ENCODE data around the gene SLC44A1.
"Not testable (repeated sequence)": the region's sequence is repeated elsewhere in the genome, so short reads cannot be mapped to it uniquely, and the experiment has no call there.

The SLC44A1 gene

GRCh38 chr9:105243015-105243686 is 1.3 kb upstream of the SLC44A1 start:
- no peak for DNase-seq

- DNase-seq, result no peak
Measured at GRCh38 chr9:105244734-105245028, 230 bp downstream of the SLC44A1 start.

- peak in 3 of 4 experiments; percentile 12 to 24 (median 19) for DNase-seq
Measured at GRCh38 chr9:105245029-105245890, 809 bp downstream of the SLC44A1 start.

DNA sequence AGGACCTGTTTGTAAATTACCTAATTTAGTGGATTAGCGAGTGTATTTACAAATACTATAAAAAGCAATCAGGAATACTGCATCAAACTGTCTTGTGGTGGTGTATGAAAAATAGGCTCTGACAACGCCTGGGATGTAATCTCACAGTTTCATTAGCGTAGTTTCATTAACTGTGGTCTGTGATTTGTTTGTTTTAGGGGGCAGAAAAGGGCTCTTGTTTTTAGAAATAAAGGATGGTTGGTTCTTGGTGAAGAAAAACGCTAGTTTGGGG is 1.4 kb downstream of the SLC44A1 start:
- no peak for DNase-seq

DNA sequence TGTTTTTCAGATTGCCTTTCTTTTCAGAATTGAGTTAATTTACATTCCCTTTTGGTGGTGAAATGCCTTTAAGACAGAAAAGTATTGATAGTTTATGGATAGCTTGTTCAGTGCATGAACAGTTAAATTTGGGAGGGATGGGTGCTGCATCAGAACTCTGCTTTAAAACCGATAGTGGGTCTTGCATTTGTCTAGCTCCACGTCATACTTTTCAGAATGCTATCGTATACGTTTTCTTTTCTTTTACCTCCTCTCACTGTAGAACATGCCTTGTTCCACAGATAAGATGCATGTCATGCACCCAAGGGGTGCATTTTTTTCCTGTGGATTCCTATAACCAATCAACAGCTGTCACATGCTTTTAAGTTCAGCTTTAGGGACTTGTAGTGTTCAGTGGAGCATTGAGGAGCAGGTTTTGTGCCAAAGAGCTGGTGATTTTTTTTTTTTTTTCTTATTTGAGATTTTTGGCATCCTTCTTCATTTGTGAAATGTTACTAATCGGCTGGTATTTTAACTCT is 2.3 kb downstream of the SLC44A1 start:
- DNase-seq, result no peak

DNA sequence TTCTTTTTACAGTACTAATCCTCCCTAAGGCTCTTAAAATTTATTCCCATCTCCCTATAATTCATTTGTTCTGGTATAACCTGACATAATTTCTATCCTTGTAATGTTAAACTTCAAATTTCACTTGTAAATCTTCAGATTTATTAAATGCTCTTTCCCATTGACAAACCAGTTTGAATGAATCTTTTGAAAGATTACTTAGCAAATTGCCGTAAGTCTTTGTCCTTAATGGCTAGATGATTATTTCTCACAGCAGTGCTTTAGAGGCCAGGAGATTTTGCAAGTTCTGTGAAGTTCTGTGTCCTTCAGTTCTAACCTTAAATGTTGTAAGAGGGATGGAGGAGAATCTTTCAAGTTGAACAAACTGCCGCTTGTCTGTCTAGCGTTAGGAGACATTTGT is 4.2 kb downstream of the SLC44A1 start:
- no peak for DNase-seq

DNA sequence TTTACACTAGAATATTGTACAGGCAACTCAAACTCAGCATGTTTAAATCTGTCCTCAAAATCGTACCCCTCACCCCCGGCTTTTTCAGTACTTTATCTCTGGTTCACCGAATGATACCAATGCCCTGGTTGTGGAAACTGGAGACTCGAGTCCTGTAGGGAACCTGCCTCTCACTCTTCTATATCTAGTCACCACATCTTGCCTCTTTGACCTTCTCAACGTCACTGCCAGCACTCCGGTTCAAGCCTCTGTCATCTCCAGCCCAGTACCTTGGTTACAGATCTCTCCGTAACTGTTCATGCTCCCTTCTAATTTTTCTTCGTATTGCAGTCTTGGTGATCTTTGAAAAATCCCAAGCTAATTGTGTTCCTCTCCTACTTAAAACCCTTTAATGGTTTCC is 6.7 kb downstream of the SLC44A1 start:
- DNase-seq, result no peak

GRCh38 chr9:105251733-105252404 is 7.4 kb downstream of the SLC44A1 start:
- no peak for DNase-seq

DNA sequence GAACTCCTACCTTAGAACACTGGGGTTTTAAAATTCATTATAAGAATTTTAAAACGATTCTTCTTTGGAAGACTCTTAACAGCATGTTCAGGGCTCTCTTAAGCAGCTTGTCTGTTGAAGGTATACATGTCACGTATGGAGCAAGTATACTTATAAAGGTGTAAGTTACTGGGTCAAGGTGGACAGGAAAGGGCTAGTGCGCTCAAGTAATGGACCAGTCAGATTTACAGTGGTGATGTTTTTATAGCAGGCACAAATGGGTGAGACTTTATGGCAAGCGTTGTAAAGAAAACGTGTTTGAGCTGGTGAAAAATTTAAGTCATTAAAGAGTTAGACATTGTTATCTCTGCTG is 7.9 kb downstream of the SLC44A1 start:
- DNase-seq, result no peak

- DNase-seq, result no peak
Measured at GRCh38 chr9:105254226-105254625, 9.8 kb downstream of the SLC44A1 start.

GRCh38 chr9:105255421-105255820 is 11.0 kb downstream of the SLC44A1 start:
- DNase-seq, result no peak

DNA sequence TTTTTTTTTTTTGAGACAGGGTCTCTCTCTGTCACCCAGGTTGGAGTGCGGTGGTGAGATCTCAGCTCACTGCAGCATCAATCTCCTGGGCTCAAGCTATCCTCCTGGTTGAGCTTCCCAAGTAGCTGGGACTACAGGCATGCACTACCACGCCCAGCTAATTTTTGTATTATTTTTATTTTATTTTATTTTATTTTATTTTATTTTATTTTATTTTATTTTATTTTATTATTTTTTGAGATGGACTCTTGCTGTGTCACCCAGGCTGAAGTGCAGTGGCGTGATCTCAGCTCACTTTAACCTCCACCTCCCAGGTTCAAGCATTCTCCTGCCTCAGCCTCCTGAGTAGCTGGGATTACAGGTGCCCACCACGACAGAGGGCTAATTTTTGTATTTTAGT is 12.1 kb downstream of the SLC44A1 start:
- not testable (repeated sequence) for DNase-seq

- DNase-seq, result no peak
Measured at GRCh38 chr9:105257809-105258208, 13.4 kb downstream of the SLC44A1 start.

DNA sequence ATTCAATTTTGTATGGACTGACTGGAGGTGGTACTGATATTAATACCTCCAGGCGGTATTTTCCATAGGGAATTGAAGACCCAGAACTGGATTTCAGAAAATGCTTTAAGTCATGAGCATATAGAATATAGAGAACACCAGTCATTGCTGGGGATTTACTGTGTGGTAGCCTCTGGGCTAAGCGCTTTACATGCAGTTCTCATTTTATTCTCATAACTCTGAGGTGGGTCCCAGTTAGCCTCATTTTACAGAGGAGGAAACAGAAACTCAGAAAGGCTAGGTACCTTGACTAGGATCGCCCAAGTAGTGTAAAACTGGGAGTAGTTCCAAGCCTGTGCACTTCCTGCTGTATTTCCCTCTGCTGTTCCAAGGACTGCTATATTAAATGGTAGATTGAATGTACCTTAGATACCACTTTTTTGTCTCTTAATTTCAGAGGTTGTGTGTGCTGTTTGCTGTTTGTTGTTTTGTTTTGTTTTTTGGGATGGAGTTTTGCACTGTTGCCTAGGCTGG is 13.8 kb downstream of the SLC44A1 start:
- no peak for DNase-seq

- DNase-seq, result no peak
Measured at GRCh38 chr9:105259274-105259673, 14.8 kb downstream of the SLC44A1 start.

DNA sequence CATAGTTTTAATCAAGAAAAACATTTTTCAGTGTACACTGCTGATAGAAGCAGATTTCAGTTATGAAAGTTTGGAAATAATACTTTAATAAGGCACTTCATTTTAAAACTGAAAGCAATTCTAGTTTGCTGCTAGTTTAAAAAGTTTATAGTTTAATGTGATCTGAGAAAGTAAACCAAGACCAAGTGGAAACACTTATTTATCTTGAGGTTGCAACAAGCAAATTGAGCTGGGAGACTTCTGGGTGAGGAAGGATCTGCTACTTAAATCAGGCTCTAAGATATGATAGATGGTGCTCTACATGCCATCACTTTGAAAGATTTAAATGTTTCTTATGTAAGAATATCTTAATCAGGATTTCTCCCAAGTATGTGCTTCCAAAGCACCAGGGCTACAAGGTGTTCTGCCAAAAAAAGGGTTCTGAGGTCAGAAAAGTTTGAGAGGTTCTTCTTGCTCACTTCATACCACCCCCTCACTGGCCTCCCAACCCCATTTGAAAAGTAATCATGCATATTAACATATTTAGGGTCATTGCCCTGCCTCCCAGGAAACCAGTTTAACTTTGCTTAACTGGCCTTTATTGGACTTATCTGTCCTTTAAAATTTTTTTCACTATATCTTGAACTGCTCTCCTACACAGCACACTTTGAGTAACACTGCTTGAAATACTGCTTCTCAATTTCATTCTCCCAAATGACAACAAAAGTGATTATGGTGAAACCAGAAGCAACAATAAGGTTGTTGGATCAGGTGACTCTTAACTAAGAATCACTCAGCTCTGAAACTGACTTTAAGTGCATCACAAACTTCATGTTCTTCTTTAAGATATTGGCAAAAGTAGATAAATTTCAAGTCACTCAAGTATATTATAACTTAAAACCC is 15.5 kb downstream of the SLC44A1 start:
- no peak for DNase-seq

DNA sequence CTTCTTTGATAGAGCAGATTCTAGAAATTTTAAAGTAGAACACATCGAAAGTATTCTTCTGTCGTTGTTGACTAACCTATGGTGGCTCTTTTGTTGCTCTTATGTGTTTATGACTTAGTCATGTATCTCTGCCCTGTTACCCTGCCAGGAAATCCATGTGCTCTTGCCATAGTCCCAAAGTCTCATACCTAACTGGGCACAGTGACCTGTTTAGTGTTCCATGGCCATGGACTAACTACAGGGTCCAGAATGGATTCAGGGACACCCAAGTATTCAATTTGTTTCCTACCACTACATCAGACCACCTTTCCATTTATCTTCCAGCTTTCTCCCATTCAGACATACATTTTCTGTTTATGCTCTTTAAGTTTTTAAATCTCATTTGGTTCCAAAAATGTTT is 18.0 kb downstream of the SLC44A1 start:
- DNase-seq, result no peak

DNA sequence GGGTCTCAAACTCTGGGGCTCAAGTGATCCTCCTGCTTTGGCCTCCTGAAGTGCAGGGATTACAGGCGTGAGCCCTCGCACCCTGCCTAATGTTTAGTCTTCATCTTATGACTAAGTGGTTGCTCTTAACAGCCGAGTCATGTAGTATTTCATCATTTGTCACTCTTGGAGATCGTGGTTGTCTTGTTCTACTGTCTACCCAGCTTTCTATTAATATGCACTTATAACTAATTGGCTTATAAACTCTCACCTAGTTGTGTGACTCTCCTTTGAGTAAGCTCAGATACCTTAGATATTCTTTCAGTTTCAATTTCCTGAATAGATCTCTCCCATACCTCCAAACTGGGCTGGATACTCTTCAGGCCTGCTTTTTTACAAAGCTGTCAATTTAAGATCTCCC is 19.9 kb downstream of the SLC44A1 start:
- no peak for DNase-seq

- DNase-seq, result not testable (repeated sequence)
Measured at GRCh38 chr9:105268254-105268653, 23.8 kb downstream of the SLC44A1 start.

DNA sequence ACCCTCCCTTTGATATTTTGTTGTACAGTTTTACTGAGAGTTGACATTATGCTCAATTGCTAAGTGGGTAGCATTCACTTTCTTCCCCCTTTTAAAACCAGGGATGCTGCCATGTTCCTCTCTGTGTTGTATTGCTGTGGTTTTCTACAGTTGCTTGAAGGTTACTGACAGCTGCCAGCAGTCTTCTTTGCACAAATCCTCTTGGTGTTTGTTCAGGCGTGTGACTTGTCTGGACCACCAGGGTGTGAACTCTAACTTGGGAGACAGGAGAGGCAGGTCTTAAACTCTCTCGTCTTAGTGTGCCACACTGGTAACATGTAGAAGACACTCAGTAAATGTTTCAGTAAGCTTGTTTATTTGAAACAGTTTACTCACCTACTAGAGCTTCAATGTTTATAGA is 25.1 kb downstream of the SLC44A1 start:
- no peak for DNase-seq

GRCh38 chr9:105270711-105271110 is 26.3 kb downstream of the SLC44A1 start:
- DNase-seq, result no peak

GRCh38 chr9:105273731-105274130 is 29.3 kb downstream of the SLC44A1 start:
- no peak for DNase-seq

- no peak for DNase-seq
Measured at GRCh38 chr9:105275111-105275510, 30.7 kb downstream of the SLC44A1 start.

Measured in activated naive CD4-positive, alpha-beta T cell (primary cell).